ENCODE data around the gene ZNF609. TPM values are rescaled to one million over a fixed set of nuclear protein-coding genes. Genes with fewer than 3 reads are reported as not detected.

The ZNF609 gene
- total RNA-seq, 1 donor from 2014 or later: 16.0 TPM

- no peaks in the 10 kb centered on the region for H3K9me3 ChIP-seq
- no peaks in the 10 kb centered on the region for H3K36me3 ChIP-seq
- TF ChIP-seq, protein P1, sequence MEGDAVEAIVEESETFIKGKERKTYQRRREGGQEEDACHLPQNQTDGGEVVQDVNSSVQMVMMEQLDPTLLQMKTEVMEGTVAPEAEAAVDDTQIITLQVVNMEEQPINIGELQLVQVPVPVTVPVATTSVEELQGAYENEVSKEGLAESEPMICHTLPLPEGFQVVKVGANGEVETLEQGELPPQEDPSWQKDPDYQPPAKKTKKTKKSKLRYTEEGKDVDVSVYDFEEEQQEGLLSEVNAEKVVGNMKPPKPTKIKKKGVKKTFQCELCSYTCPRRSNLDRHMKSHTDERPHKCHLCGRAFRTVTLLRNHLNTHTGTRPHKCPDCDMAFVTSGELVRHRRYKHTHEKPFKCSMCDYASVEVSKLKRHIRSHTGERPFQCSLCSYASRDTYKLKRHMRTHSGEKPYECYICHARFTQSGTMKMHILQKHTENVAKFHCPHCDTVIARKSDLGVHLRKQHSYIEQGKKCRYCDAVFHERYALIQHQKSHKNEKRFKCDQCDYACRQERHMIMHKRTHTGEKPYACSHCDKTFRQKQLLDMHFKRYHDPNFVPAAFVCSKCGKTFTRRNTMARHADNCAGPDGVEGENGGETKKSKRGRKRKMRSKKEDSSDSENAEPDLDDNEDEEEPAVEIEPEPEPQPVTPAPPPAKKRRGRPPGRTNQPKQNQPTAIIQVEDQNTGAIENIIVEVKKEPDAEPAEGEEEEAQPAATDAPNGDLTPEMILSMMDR (IDR thresholded peaks at IDR 0.05): no peak
- H3K27me3 ChIP-seq: no peaks in the 10 kb centered on the region
- no peak for DNase-seq (ENCODE audit: low spot score in 2 of 2)
- H3K4me1 ChIP-seq: no peaks in the 10 kb centered on the region
- intact Hi-C loops (cut with DNase I): no loop called here
- no peak overlapping the region for H3K4me3 ChIP-seq
- no peak overlapping the region for H3K27ac ChIP-seq
These were observed 84.1 kb downstream of the ZNF609 start for GRCh38 chr15:64544450-64544849.

DNA sequence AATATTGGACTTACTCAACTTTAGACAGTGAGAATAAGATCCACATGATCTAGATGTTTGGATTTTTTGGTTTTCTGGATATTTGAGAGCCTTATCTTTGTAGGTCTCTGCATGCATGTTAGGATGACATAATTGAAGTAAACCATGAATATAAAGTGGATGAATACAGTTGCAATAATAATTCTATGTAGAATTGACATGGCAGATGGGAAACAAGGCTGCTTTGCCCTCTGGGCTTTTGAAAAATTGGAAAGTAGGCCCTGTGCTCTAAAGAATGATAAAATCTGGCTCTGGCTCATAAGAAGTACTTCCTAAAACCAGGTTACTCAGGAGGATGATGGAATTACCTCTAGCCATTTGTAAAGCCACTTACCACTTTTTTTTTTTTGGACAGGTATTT lies 86.9 kb downstream of the ZNF609 start:
- H3K9me3 ChIP-seq: no peaks in the 10 kb centered on the region
- no peak overlapping the region for H3K4me3 ChIP-seq
- H3K27me3 ChIP-seq: no peaks in the 10 kb centered on the region
- intact Hi-C loops (cut with DNase I): no loop called here
- H3K4me1 ChIP-seq: no peaks in the 10 kb centered on the region
- H3K27ac ChIP-seq: no peak overlapping the region
- no peaks in the 10 kb centered on the region for H3K36me3 ChIP-seq
- no peak for DNase-seq (ENCODE audit: low spot score in 2 of 2)
- TF ChIP-seq, protein P1 (IDR thresholded peaks at IDR 0.05): no peak

DNA sequence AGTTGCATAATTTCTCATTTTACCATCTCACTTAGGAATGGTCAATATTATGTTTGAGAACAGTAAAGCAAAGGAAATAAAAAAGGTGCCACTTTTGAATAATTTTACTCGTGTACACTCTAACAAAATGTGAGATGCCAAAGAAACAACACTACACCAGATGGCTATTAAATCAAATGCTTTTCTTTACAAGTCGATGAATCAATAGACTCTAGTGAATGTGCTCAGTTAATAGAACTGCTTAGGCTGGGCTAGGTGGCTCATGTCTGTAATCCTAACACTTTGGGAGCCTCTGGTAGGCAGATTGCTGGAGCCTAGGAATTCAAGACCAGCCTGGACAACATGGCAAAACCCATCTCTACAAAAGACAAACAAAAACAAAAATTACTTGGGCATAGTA lies 87.9 kb downstream of the ZNF609 start:
- Histone ChIP-seq H3K27me3 (no peaks in the 10 kb centered on the region), H3K4me1 (no peaks in the 10 kb centered on the region), H3K9me3 (no peaks in the 10 kb centered on the region), H3K4me3 (no peak overlapping the region), H3K36me3 (no peaks in the 10 kb centered on the region), H3K27ac (no peak overlapping the region)
- intact Hi-C loops (cut with DNase I): no loop called here
- TF ChIP-seq, protein P1 (IDR thresholded peaks at IDR 0.05): no peak
- no peak for DNase-seq (ENCODE audit: low spot score in 2 of 2)

DNA sequence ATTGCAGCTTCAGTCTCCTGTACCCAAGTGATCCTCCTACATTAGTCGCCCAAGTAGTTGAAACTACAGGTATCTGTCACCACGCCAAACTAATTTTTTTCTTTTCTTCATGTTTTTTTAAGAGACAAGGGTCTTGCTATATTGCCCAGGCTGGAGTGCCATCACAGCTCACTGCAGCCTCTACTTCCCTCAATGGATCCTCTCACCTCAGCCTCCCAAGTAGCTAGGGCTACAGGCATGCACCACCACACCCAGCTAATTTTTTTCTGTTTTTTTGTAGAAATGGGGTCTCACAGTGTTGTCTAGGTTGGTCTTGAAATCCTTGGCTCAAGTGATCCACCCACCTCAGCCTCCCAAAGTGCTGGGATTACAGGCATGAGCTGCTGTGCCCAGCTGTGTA lies 89.5 kb downstream of the ZNF609 start:
- TF ChIP-seq, protein P1 (IDR thresholded peaks at IDR 0.05): no peak
- Histone ChIP-seq H3K9me3 (no peaks in the 10 kb centered on the region), H3K36me3 (no peaks in the 10 kb centered on the region), H3K27me3 (no peaks in the 10 kb centered on the region), H3K27ac (no peak overlapping the region), H3K4me1 (no peaks in the 10 kb centered on the region), H3K4me3 (no peak overlapping the region)
- DNase-seq (ENCODE audit: low spot score in 2 of 2): no peak
- intact Hi-C loops (cut with DNase I): no loop called here

DNA sequence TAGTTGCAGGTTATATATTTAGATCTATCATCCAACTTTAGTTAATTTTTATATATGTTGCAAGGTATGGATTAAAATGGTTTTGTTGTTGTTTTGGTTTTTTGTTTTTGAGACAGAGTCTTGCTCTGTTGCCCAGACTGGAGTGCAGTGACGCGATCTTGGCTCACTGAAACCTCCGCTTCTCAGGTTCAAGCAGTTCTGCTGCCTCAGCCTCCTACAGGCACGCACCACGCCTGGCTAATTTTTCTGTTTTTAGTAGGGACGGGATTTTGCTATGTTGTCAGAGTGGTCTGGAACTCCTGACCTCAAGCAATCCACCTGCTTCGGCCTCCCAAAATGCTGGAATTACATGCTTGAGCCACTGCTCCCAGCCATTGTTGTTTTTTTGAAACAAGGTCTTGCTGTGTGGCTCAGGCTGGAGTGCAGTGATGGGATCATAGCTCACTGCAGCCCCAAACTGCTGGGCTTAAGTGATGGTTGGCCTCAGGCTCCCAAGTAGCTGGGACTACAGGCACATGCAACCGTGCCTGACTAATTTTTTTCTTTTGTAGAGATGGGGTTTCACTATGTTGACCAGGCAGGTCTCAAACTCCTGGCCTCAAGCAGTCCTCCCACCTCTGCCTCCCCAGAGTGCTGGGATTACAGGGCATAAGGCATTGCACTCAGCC lies 92.0 kb downstream of the ZNF609 start:
- H3K36me3 ChIP-seq: no peaks in the 10 kb centered on the region
- TF ChIP-seq, protein P1 (IDR thresholded peaks at IDR 0.05): no peak
- intact Hi-C loops (cut with DNase I): no loop called here
- no peak overlapping the region for H3K4me3 ChIP-seq
- DNase-seq (ENCODE audit: low spot score in 2 of 2): no peak
- no peaks in the 10 kb centered on the region for H3K27me3 ChIP-seq
- H3K4me1 ChIP-seq: no peaks in the 10 kb centered on the region
- H3K27ac ChIP-seq: no peak overlapping the region
- no peaks in the 10 kb centered on the region for H3K9me3 ChIP-seq

Measured in ascending aorta (tissue), 2 donors.